Keratinocyte (primary cell): ENCODE results near the gene SKI. TPM values are rescaled to one million over a fixed set of nuclear protein-coding genes. Genes with fewer than 3 reads are reported as not detected.

ENCODE experiments used
- DNase-seq: peaks from one replicate; pipeline ENCODE4 v3.0.0-alpha.2; 2011; ENCODE audit warnings: low read depth, missing footprints, low spot score
- FAIRE-seq: peaks from 2 replicates; lab custom pipeline; 2011; peaks lifted over from hg19 to GRCh38; lab: Jason Lieb, UNC
- H2AFZ ChIP-seq: 2 replicates; pipeline ENCODE4 v1.6.0; 2012; ENCODE audit warnings: low read length, control low read depth, inconsistent platforms; ENCODE audit not compliant: control insufficient read depth
- H3K27ac ChIP-seq: 2 replicates; pipeline ENCODE4 v1.5.1; 2011; ENCODE audit warnings: low read length; ENCODE audit not compliant: control insufficient read depth, insufficient read depth
- H3K27me3 ChIP-seq: 3 replicates; pipeline ENCODE4 v1.6.0; 2011; ENCODE audit warnings: low read length; ENCODE audit not compliant: control insufficient read depth, insufficient read depth; ENCODE audit errors: extremely low read depth
- H3K36me3 ChIP-seq, 2 experiments: 2 replicates in 1 of 2; 3 replicates in 1 of 2; pipeline ENCODE4 v1.5.1; 2011; ENCODE audit warnings: low read length in 2 of 2, mild to moderate bottlenecking in 1 of 2; ENCODE audit not compliant: control insufficient read depth in 2 of 2, insufficient read depth in 2 of 2; ENCODE audit errors: extremely low read depth in 1 of 2
- H3K4me1 ChIP-seq: 3 replicates; pipeline ENCODE4 v1.5.1; 2011; ENCODE audit warnings: low read length; ENCODE audit not compliant: control insufficient read depth, insufficient read depth; ENCODE audit errors: extremely low read depth
- H3K4me2 ChIP-seq: 3 replicates; pipeline ENCODE4 v1.6.0; 2011; ENCODE audit warnings: low read depth, low read length; ENCODE audit not compliant: control insufficient read depth, insufficient read depth; ENCODE audit errors: extremely low read depth
- H3K4me3 ChIP-seq, 3 experiments: fragments of 200-600 bp in 1 of 3; sonication (generic) in 1 of 3; 2 replicates in 2 of 3; 3 replicates in 1 of 3; pipeline ENCODE4 v1.5.1; 2011 to 2016; ENCODE audit warnings: low read length in 3 of 3, mild to moderate bottlenecking in 3 of 3, control low read depth in 2 of 3, inconsistent platforms in 1 of 3, low read depth in 1 of 3, mixed read lengths in 1 of 3, mixed run types in 1 of 3, moderate library complexity in 1 of 3; ENCODE audit not compliant: control insufficient read depth in 2 of 3, insufficient read depth in 2 of 3; ENCODE audit errors: extremely low read depth in 1 of 3
- H3K79me2 ChIP-seq: 2 replicates; pipeline ENCODE4 v1.6.0; 2012; ENCODE audit warnings: low read length; ENCODE audit not compliant: control insufficient read depth, insufficient read depth
- H3K9ac ChIP-seq: 3 replicates; pipeline ENCODE4 v1.6.0; 2011; ENCODE audit warnings: low read length; ENCODE audit not compliant: control insufficient read depth, insufficient read depth; ENCODE audit errors: extremely low read depth
- H3K9me1 ChIP-seq: 3 replicates; pipeline ENCODE4 v1.6.0; 2011; ENCODE audit warnings: low read length; ENCODE audit not compliant: control insufficient read depth, insufficient read depth; ENCODE audit errors: extremely low read depth
- H3K9me3 ChIP-seq: 2 replicates; pipeline ENCODE4 v1.5.1; 2012; ENCODE audit warnings: low read depth, low read length; ENCODE audit not compliant: control insufficient read depth
- H4K20me1 ChIP-seq: 3 replicates; pipeline ENCODE4 v1.6.0; 2011; ENCODE audit warnings: low read length; ENCODE audit not compliant: control insufficient read depth, insufficient read depth; ENCODE audit errors: extremely low read depth
- EZH2 ChIP-seq: IDR thresholded peaks from one replicate; pipeline ENCODE4 v1.6.1; 2012; ENCODE audit warnings: inconsistent platforms, mild to moderate bottlenecking, low read length, moderate library complexity
- dilution Hi-C: fragments of 300-500 bp; cut with MboI; formaldehyde crosslinking; loops from one replicate; pipeline ENCODE4 v1.7.0; 2020; ENCODE audit warnings: low sequenced_read_pairs; ENCODE audit not compliant: extremely low pct_ligation_motif_present
- polyA plus RNA-seq, 5 experiments: library from polyadenylated mRNA; depleted of rRNA in 3 of 5; stranded (reverse) in 3 of 5; stranded (forward) in 1 of 5; unstranded in 1 of 5; fragments of >200 nt; gene quantifications; 1 replicate in 1 of 5; 2 replicates in 3 of 5; 3 replicates in 1 of 5; pipeline versions ENCODE4 v1.2.1 to v1.2.3, GENCODE V29; 2011 to 2012; ENCODE audit warnings: missing spikeins in 2 of 5, low read depth in 1 of 5, low replicate concordance in 1 of 5
- TF ChIP-seq, protein P1 (sequence below), 3 experiments: IDR thresholded peaks in 1 of 3; conservative IDR thresholded peaks in 1 of 3; optimal IDR thresholded peaks in 1 of 3; 2 replicates in 2 of 3; 3 replicates in 1 of 3; pipeline versions ENCODE3 to v1.5.1; 2011; ENCODE audit warnings: low read length in 3 of 3, mild to moderate bottlenecking in 3 of 3, moderate library complexity in 2 of 3, control low read depth in 1 of 3, inconsistent platforms in 1 of 3; ENCODE audit not compliant: insufficient read depth in 2 of 3; ENCODE audit errors: extremely low read depth in 1 of 3

Gene SKI
- polyA plus RNA-seq, 1 donor (not counting 4 experiments of a cell fraction or from before 2014, with no cell fraction given) = 4.8 TPM

GRCh38 chr1:2350911-2351655, 123.0 kb downstream of the SKI start:
- Histone ChIP-seq H3K4me1 (no peaks in the 10 kb centered on the region), H2AFZ (no peak overlapping the region), H3K36me3 (no peaks in the 10 kb centered on the region), H3K9me1 (no peaks in the 10 kb centered on the region), H3K4me3 (no peak overlapping the region), H3K9ac (no peak overlapping the region), H3K27ac (no peak overlapping the region), H4K20me1 (no peaks in the 10 kb centered on the region), H3K4me2 (no peak overlapping the region), H3K27me3 (peaks cover 30% of the 10 kb centered on the region), H3K79me2 (no peaks in the 10 kb centered on the region), H3K9me3 (no peaks in the 10 kb centered on the region)
- dilution Hi-C loops = no loop called here
- FAIRE-seq = no peak
- no peak for DNase-seq
- TF ChIP-seq, protein P1, sequence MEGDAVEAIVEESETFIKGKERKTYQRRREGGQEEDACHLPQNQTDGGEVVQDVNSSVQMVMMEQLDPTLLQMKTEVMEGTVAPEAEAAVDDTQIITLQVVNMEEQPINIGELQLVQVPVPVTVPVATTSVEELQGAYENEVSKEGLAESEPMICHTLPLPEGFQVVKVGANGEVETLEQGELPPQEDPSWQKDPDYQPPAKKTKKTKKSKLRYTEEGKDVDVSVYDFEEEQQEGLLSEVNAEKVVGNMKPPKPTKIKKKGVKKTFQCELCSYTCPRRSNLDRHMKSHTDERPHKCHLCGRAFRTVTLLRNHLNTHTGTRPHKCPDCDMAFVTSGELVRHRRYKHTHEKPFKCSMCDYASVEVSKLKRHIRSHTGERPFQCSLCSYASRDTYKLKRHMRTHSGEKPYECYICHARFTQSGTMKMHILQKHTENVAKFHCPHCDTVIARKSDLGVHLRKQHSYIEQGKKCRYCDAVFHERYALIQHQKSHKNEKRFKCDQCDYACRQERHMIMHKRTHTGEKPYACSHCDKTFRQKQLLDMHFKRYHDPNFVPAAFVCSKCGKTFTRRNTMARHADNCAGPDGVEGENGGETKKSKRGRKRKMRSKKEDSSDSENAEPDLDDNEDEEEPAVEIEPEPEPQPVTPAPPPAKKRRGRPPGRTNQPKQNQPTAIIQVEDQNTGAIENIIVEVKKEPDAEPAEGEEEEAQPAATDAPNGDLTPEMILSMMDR (optimal IDR thresholded peaks at IDR 0.05 in 1 of 3, IDR thresholded peaks at IDR 0.05 in 1 of 3, conservative IDR thresholded peaks at IDR 0.05 in 1 of 3; ENCODE audit: extremely low read depth in 1 of 3, insufficient read depth in 2 of 3, low read length in 3 of 3) = no peak
- no peak for TF ChIP-seq EZH2

DNA sequence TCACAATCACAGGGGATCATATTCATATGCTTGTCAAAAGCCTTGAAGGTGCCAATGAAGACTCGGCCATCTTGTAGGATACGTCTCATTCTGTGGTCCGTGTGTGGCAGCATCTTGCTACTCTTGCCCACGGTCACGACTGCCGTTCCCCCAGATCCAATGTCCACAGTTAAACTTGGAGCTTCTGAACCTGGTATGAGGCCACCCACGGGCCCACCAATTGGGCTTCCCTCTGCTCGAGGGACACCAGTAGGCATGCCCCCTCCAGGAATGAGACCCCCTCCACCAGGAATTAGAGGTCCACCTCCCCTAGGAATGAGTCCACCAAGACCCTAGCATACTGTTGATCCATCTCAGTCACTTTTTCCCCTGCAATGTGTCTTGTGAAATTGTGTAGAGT, 123.6 kb downstream of the SKI start:
- dilution Hi-C loops = no loop called here
- no peak for FAIRE-seq

More for the DNA sequence above, 123.6 kb downstream of the SKI start:
- H4K20me1 ChIP-seq = no peaks in the 10 kb centered on the region
- H3K4me1 ChIP-seq = no peaks in the 10 kb centered on the region
- H3K27me3 ChIP-seq = peaks cover 30% of the 10 kb centered on the region
- no peak overlapping the region for H2AFZ ChIP-seq
- no peak for DNase-seq
- H3K9me1 ChIP-seq = no peaks in the 10 kb centered on the region
- no peak overlapping the region for H3K27ac ChIP-seq
- no peak overlapping the region for H3K9ac ChIP-seq
- H3K79me2 ChIP-seq = no peaks in the 10 kb centered on the region
- no peak for TF ChIP-seq EZH2
- TF ChIP-seq, protein P1 (optimal IDR thresholded peaks at IDR 0.05 in 1 of 3, IDR thresholded peaks at IDR 0.05 in 1 of 3, conservative IDR thresholded peaks at IDR 0.05 in 1 of 3; ENCODE audit: extremely low read depth in 1 of 3, insufficient read depth in 2 of 3, low read length in 3 of 3) = no peak
- H3K9me3 ChIP-seq = no peaks in the 10 kb centered on the region
- H3K4me3 ChIP-seq = no peak overlapping the region
- H3K36me3 ChIP-seq = no peaks in the 10 kb centered on the region
- no peak overlapping the region for H3K4me2 ChIP-seq
